ENCODE measurements around the gene SPARC.

DNA sequence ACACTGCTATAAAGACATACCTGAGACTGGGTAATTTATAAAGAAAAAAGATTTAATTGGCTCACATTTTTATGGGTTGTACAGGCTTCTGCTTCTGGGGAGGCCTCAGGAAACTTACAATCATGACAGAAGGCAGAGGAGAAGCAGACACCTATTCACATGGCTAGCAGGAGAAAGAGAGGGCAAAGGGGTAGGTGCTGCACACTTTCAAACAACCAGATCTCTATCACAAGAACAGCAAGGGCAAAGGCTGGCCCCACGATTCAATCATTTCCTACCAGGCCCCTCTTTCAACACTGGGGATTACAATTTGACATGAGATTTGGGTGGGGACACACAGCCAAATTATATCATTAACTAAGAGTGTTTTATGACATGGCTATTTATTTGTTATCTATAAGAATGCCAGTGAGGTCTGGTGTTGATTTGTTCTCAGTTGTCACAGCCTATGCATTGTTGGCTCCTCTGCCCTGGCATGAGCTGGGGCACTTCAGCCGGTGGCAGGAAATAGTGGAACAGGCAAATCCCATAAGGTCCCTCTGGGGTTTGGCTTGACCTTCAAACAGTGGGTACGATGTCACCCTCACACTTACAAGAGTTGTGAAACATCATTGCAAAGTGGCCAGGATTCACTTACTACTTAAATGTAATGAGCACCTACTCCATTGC, 44.1 kb downstream of the SPARC start:
- TF ChIP-seq, protein P1, sequence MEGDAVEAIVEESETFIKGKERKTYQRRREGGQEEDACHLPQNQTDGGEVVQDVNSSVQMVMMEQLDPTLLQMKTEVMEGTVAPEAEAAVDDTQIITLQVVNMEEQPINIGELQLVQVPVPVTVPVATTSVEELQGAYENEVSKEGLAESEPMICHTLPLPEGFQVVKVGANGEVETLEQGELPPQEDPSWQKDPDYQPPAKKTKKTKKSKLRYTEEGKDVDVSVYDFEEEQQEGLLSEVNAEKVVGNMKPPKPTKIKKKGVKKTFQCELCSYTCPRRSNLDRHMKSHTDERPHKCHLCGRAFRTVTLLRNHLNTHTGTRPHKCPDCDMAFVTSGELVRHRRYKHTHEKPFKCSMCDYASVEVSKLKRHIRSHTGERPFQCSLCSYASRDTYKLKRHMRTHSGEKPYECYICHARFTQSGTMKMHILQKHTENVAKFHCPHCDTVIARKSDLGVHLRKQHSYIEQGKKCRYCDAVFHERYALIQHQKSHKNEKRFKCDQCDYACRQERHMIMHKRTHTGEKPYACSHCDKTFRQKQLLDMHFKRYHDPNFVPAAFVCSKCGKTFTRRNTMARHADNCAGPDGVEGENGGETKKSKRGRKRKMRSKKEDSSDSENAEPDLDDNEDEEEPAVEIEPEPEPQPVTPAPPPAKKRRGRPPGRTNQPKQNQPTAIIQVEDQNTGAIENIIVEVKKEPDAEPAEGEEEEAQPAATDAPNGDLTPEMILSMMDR (conservative IDR thresholded peaks at IDR 0.05; ENCODE audit: low read depth, low read length) = no peak
- no peak for TF ChIP-seq EZH2 (IDR thresholded peaks at IDR 0.05; ENCODE audit: borderline replicate concordance, low read depth, low read length, poor library complexity, severe bottlenecking)

Measured in A673 (cell line).